Esophagus (tissue), 2 donors: ENCODE data around the gene KYNU. TPM values are rescaled to one million over a fixed set of nuclear protein-coding genes. Genes with fewer than 3 reads are reported as not detected.
"Not testable (repeated sequence)": the region's sequence is repeated elsewhere in the genome, so short reads cannot be mapped to it uniquely, and the experiment has no call there.

ENCODE experiments used
- H3K27ac ChIP-seq, 2 donors: one replicate each; pipeline ENCODE4 v1.5.1; 2013; ENCODE audit warnings: low read depth in 2 of 2, mild to moderate bottlenecking in 2 of 2, inconsistent platforms in 1 of 2, low read length in 1 of 2, moderate library complexity in 1 of 2
- H3K27me3 ChIP-seq, 2 donors: one replicate each; pipeline ENCODE4 v1.6.1; 2013; ENCODE audit warnings: low read length in 2 of 2, control low read depth in 1 of 2, mild to moderate bottlenecking in 1 of 2; ENCODE audit not compliant: insufficient read depth in 2 of 2, control insufficient read depth in 1 of 2
- H3K36me3 ChIP-seq, 2 donors: one replicate each; pipeline ENCODE4 v1.6.1; 2013; ENCODE audit warnings: low read length in 1 of 2; ENCODE audit not compliant: control insufficient read depth in 2 of 2, insufficient read depth in 2 of 2
- H3K4me1 ChIP-seq, 2 donors: one replicate each; pipeline ENCODE4 v1.6.1; 2013; ENCODE audit warnings: low read length in 1 of 2; ENCODE audit not compliant: control insufficient read depth in 2 of 2, insufficient read depth in 2 of 2
- H3K4me3 ChIP-seq, 2 donors: one replicate each; pipeline ENCODE4 v1.5.1; 2013; ENCODE audit warnings: low read length in 2 of 2, mild to moderate bottlenecking in 2 of 2, low read depth in 1 of 2, moderate library complexity in 1 of 2
- H3K9me3 ChIP-seq, 2 donors: one replicate each; pipeline ENCODE4 v1.6.1; 2013; ENCODE audit warnings: mild to moderate bottlenecking in 2 of 2, low read depth in 1 of 2, low read length in 1 of 2, moderate library complexity in 1 of 2; ENCODE audit not compliant: control insufficient read depth in 2 of 2, insufficient read depth in 1 of 2
- WGBS, 2 donors: extraction: QIAGEN DNeasy Blood & Tissue Kit; methylation state at CpG; one replicate each; pipeline ENCODE4 v1.1.7; 2013; 5-methylcytosine and 5-hydroxymethylcytosine counted together
- polyA plus RNA-seq, 2 donors: library from polyadenylated mRNA; stranded (reverse); fragments of 200-250 nt; gene quantifications; one replicate each; pipeline ENCODE4 v1.2.3, GENCODE V29; 2013
- donor health status: healthy with polysubstance abuse.
- donor health status: Bipolar disorder and iron deficiency.

KYNU gene
- polyA plus RNA-seq, 2 donors = 2.4 to 2.7 TPM

DNA sequence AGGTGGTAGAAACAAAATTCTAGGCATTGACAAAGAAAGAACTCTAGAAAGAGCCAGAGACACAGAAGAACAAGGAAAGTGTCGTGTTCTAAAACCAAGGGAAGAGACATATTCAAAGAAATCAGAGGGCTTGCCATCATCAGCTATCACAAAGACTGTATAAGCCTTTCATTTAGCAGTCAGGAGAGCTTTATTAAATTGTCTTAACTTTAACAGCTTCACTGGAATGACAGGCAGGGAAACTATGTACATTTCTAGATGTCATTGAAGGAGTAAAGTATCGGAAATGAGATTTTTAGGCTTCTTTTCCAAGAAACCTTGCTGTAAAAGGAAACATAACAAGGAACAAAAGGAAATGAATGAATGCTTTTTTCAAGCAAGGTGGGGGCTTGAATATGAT lies 15.8 kb downstream of the KYNU start:
- H3K4me3 ChIP-seq = no peak overlapping the region
- H3K27me3 ChIP-seq = no peaks in the 10 kb centered on the region
- H3K36me3 ChIP-seq = no peaks in the 10 kb centered on the region
- H3K4me1 ChIP-seq = no peaks in the 10 kb centered on the region
- no peak overlapping the region for H3K27ac ChIP-seq
- H3K9me3 ChIP-seq = no peaks in the 10 kb centered on the region
- 86 to 90% methylated on average over 2 of the region's 2 CpGs for WGBS, 2 donors

DNA sequence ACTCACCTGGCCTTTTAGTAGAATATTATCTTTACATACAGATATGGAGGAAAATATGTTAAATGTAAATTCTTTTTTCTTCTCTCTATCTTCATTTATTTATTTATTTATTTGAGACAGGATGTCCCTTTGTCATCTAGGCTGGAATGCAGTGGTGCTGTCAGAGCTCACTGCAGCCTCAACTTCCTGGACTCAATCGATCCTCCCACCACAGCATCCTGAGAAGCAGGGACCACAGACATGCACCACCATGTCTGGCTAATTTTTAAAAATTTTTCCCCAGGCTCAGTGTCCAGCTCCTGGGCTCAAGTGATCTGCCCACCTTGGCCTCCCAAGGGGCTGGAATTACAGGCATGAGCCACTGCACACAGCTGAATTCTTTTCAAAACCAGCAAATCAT lies 20.3 kb downstream of the KYNU start:
- H3K36me3 ChIP-seq = no peaks in the 10 kb centered on the region
- peaks cover 0 to 6% of the 10 kb centered on the region in 2 donors for H3K4me1 ChIP-seq

DNA sequence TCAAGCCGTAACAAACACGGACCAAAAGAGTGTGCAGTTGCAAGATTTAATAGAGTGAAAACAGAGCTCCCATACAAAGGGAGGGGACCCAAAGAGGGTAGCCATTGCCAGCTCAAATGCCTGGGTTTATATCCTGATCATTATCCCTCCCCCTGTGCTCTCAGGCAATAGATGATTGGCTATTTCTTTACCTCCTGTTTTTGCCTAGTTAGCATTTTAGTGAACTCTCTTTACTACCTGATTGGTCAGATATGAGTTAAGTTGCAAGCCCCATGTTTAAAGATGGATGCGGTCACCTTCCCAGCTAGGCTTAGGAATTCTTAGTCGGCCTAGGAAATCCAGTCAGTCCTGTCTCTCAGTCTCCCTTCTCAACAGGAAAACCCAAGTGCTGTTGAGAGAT lies 22.9 kb downstream of the KYNU start:
- H3K36me3 ChIP-seq, H3K27ac ChIP-seq, H3K4me1 ChIP-seq, H3K9me3 ChIP-seq, H3K4me3 ChIP-seq, H3K27me3 ChIP-seq: not testable (repeated sequence)
- 83 to 90% methylated on average over 4 of the region's 4 CpGs for WGBS, 2 donors

More for the DNA sequence above, 20.3 kb downstream of the KYNU start:
- 52 to 57% methylated on average over 1 of the region's 1 CpG for WGBS, 2 donors
- no peak overlapping the region for H3K27ac ChIP-seq
- H3K27me3 ChIP-seq = no peaks in the 10 kb centered on the region
- H3K9me3 ChIP-seq = no peaks in the 10 kb centered on the region
- no peak overlapping the region for H3K4me3 ChIP-seq

DNA sequence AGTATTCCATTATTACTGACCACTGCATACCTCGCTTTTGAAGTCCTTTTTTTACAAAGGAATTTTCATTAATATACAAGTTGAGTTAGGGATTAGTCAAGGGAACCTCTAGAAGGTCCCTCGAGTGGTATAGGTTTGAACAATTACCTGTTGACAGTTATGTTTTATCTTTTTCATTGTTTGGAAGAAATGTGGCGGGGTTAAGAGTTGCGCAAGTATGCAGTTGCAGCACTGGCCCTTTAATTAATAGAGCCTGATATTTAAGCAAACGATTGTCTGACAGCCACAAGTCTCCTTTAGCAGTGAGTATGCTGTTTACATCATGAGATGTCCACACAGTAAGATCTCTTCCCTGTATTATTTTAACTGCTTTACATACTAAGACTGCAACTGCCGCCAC lies 24.3 kb downstream of the KYNU start:
- Histone ChIP-seq H3K4me3 (no peak overlapping the region), H3K9me3 (no peaks in the 10 kb centered on the region), H3K36me3 (no peaks in the 10 kb centered on the region), H3K27me3 (no peaks in the 10 kb centered on the region), H3K27ac (no peak overlapping the region), H3K4me1 (peaks cover 0 to 6% of the 10 kb centered on the region in 2 donors)
- 73 to 74% methylated on average over 6 of the region's 6 CpGs for WGBS, 2 donors

DNA sequence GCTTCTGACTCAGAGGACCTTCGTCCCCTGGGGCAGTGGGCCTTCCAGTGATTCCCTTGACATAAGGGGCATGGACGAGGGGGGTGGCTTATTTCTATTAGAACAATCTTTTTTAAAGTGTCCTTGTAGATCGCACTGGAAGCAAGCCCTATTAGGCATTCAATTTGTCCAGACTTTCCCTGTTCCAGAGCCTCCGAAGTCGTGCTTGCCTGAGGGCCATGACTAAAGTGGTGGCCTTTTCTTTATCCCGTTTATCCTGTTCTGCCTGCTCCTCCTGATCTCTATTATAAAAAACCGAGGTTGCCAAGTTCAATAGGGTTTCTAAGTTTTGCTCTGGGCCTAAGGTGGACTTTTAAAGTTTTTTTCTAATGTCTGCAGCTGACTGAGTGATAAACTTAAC lies 26.3 kb downstream of the KYNU start:
- 51 to 60% methylated on average over 6 to 7 of the region's 7 CpGs for WGBS, 2 donors
- Histone ChIP-seq H3K4me1 (peaks cover 0 to 11% of the 10 kb centered on the region in 2 donors), H3K27ac (peak overlapping the region; percentile 40 to 47)
- H3K36me3 ChIP-seq, H3K9me3 ChIP-seq, H3K4me3 ChIP-seq, H3K27me3 ChIP-seq: not testable (repeated sequence)

DNA sequence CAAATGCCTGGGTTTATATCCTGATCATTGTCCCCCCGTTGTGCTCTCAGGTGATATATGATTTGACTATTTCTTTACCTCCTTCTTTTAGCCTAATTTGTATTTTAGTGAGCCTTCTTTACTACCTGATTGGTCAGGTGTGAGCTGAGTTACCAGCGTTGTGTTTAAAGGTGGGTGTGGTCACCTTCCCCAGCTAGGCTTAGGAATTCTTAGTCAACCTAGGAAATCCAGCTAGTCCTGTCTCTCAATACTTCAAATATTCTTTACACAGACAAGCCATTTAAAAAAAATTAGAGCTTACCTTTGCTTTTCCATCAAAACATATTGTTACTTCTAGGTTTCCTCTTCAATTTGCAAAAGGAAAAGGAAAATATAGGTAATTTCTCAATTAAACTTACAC lies 30.2 kb downstream of the KYNU start:
- peak overlapping the region in 1 of 2 donors; percentile 51 for H3K27ac ChIP-seq
- H3K9me3 ChIP-seq = peaks cover 0 to 3% of the 10 kb centered on the region in 2 donors
- peaks cover 0 to 5% of the 10 kb centered on the region in 2 donors for H3K4me1 ChIP-seq
- no peak overlapping the region for H3K4me3 ChIP-seq
- no peaks in the 10 kb centered on the region for H3K36me3 ChIP-seq
- no peaks in the 10 kb centered on the region for H3K27me3 ChIP-seq
- WGBS, 2 donors = 54 to 56% methylated on average over 2 of the region's 2 CpGs

DNA sequence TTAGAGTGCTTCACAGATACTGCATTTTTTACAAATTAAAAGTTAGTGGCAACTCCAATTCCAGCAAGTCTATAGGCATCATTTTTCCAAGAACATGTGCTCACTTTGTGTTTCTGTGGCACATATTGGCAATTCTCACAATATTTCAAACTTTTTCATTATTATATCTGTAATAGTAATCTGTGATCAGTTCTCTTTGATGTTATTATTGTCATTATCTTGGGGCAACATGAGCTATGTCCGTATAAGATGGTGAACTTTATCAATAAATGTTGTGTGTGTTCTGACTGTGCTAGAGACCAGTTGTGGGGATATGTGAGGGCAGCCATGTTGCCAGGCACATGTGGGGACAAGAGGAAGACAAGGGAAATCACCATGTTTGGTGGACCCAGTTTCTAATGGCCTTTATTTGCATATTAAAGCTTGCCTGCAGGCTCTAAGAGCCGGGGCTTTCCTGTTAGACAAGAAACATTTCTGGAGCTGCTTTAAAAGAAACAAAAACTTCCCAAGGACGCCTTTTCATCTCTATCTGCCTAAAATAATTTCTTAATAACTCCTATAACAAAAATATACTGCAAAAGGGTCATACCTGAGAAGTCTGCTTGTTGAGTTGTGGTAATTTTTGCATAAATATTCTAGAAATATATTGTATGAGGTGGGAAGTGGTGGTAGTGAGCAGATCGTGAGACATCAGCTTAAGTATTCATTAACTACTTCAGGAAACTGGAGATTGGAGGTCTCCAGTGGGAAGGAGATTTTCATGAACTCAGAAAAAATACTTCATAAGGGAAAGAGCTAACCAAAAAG lies 37.2 kb downstream of the KYNU start:
- Histone ChIP-seq H3K4me1 (no peaks in the 10 kb centered on the region), H3K9me3 (no peaks in the 10 kb centered on the region), H3K4me3 (no peak overlapping the region), H3K36me3 (no peaks in the 10 kb centered on the region), H3K27ac (no peak overlapping the region), H3K27me3 (no peaks in the 10 kb centered on the region)
- 52 to 54% methylated on average over 4 of the region's 4 CpGs for WGBS, 2 donors

DNA sequence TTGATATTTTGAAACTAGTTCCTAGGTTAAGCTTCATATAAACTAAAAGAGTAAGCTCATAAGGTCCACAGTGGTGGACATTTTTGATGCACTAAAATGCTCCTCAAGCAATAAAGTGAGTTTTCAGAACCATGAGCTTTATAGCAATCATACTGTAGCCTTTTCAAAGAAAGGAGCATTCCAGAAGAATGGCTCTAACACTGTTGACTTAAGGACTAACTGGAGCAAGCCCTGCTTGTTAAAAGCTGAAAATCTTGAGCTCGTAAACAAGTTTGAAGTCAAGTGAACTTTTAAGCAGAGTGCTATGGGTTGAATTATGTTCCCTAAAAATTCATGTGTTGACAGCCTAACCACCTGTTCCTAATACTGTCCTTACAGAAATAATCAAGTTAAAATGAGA lies 38.0 kb downstream of the KYNU start:
- Histone ChIP-seq H3K4me3 (no peak overlapping the region), H3K27ac (no peak overlapping the region), H3K4me1 (no peaks in the 10 kb centered on the region), H3K9me3 (no peaks in the 10 kb centered on the region), H3K27me3 (no peaks in the 10 kb centered on the region), H3K36me3 (no peaks in the 10 kb centered on the region)
- 62 to 78% methylated on average over 1 of the region's 1 CpG for WGBS, 2 donors

DNA sequence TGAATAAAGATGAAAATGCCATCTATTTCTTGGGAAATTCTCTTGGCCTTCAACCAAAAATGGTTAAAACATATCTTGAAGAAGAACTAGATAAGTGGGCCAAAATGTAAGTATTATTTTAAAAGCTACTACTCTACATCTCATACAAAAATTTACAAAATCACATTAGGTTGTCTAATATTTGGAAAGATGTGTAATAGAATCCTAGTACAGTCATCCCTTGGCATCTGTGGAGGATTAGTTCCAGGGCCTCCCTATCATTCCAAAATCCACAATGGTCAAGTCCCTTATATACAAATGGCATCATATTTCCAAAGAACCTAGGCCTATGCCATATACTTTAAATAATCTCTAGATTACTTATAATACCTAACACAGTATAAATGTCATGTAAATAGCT lies 41.2 kb downstream of the KYNU start:
- no peak overlapping the region for H3K4me3 ChIP-seq
- no peaks in the 10 kb centered on the region for H3K9me3 ChIP-seq
- no peaks in the 10 kb centered on the region for H3K27me3 ChIP-seq
- no peaks in the 10 kb centered on the region for H3K36me3 ChIP-seq
- H3K4me1 ChIP-seq = no peaks in the 10 kb centered on the region
- no peak overlapping the region for H3K27ac ChIP-seq

DNA sequence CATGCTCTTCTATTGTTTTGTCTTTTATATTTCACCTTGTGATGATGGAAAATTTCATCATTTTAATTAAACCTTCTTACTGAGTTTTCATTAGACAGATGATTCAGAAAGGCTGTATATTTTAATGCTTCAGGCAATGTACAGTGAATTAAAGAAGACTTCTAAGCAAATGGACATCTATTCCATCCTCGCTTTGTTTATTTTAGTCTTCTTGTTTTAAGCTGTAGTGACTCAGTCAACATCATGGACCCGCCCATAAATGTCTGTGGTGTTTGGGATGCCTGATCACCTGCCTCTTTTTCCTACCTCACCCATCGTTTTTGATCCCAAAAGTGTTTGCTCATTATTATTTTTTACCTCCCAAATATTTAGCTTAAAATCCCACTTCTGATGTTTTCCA lies 43.1 kb downstream of the KYNU start:
- Histone ChIP-seq H3K27me3 (no peaks in the 10 kb centered on the region), H3K4me1 (no peaks in the 10 kb centered on the region), H3K9me3 (no peaks in the 10 kb centered on the region), H3K27ac (no peak overlapping the region), H3K36me3 (no peaks in the 10 kb centered on the region), H3K4me3 (no peak overlapping the region)
- 54 to 57% methylated on average over 3 of the region's 3 CpGs for WGBS, 2 donors
